Measurements from ENCODE around the gene GRK3. TPM values are rescaled to one million over a fixed set of nuclear protein-coding genes. Genes with fewer than 3 reads are reported as not detected.

GRK3 gene
- total RNA-seq, 4 donors from 2014 or later: 7.6 to 10.7 (median 8.8) TPM

DNA sequence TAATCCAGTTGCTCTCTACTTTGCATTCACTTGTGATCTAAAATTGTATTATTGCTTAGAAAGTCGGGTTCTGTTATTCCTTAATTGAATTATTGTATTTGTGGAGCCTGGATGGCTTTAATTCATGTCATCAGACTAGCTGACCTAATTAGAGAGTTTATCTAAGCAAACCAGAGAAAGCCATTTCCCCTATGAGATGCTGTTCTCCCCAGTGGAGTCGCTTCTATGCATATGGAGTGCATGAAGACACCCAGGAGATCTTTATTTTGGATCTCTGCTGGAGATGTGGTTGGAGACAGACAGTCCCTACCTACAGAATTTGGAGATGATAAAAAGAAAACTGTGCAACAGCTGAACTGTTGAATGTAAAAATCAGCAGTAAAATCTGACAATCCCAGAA, 132.3 kb downstream of the GRK3 start:
- Histone ChIP-seq H3K4me3 (replicated peaks in 1 of 3) (no peak overlapping the region), H3K9me3 (no peaks in the 10 kb centered on the region), H3K36me3 (no peaks in the 10 kb centered on the region), H3K4me1 (no peaks in the 10 kb centered on the region), H3K27me3 (no peaks in the 10 kb centered on the region), H3K27ac (no peak overlapping the region)
- DNase-seq: no peak
- TF ChIP-seq POLR2A (IDR thresholded peaks at IDR 0.05): no peak
- TF ChIP-seq, protein P1, sequence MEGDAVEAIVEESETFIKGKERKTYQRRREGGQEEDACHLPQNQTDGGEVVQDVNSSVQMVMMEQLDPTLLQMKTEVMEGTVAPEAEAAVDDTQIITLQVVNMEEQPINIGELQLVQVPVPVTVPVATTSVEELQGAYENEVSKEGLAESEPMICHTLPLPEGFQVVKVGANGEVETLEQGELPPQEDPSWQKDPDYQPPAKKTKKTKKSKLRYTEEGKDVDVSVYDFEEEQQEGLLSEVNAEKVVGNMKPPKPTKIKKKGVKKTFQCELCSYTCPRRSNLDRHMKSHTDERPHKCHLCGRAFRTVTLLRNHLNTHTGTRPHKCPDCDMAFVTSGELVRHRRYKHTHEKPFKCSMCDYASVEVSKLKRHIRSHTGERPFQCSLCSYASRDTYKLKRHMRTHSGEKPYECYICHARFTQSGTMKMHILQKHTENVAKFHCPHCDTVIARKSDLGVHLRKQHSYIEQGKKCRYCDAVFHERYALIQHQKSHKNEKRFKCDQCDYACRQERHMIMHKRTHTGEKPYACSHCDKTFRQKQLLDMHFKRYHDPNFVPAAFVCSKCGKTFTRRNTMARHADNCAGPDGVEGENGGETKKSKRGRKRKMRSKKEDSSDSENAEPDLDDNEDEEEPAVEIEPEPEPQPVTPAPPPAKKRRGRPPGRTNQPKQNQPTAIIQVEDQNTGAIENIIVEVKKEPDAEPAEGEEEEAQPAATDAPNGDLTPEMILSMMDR (IDR thresholded peaks at IDR 0.05): no peak
- intact Hi-C loops (cut with DNase I): no loop called here
- 83 to 88% methylated on average over 2 of the region's 2 CpGs for WGBS, 2 donors

DNA sequence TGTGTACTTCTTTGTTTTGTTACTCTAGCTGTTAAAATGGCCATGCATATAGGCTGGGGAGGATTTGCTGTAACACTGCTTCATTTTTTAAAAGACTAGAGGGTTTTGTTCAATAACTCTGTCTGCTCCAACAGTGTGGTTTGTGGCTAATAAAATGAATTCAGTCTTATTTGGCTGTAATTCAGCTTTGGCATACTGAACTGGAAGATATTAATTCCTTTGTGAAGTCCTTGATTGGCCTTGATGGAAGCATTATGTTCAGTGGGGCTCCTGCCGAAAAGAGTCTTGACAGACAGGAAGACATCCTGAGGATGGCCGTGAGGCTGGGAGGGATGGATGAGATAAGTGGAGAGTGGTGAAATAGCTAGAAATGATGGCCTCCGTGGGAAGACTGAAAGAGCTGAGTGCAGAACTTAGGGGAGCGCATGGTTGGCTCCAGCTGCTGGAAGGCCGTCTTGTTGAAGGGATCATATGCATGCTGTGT, 132.7 kb downstream of the GRK3 start:
- H3K36me3 ChIP-seq: no peaks in the 10 kb centered on the region
- no peaks in the 10 kb centered on the region for H3K4me1 ChIP-seq
- H3K9me3 ChIP-seq: no peaks in the 10 kb centered on the region
- intact Hi-C loops (cut with DNase I): no loop called here
- no peak for DNase-seq
- no peaks in the 10 kb centered on the region for H3K27me3 ChIP-seq
- TF ChIP-seq POLR2A (IDR thresholded peaks at IDR 0.05): no peak
- TF ChIP-seq, protein P1 (IDR thresholded peaks at IDR 0.05): no peak
- no peak overlapping the region for H3K4me3 ChIP-seq (replicated peaks in 1 of 3)
- 77 to 85% methylated on average over 5 of the region's 5 CpGs for WGBS, 2 donors
- no peak overlapping the region for H3K27ac ChIP-seq

DNA sequence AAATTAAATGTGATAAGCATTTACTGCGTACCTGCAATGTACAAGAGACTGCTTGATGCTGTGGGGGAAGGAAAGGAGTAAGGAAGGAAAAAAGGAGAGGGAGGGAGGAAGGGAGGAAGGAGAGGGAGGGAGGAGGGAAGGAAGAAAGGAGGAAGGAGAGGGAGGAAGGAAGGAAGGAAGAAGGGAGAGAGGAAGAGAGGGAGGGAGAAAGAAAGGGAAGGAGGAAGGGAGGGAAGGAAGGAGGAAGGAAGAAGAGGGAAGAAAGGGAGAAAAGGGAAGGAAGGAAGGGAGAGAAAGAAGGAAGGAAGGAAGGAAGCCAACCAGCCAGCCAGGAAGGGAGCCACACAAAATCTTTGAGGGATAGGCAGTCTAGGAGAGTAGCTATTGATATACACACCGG, 133.5 kb downstream of the GRK3 start:
- Histone ChIP-seq H3K4me1 (no peaks in the 10 kb centered on the region), H3K9me3 (no peaks in the 10 kb centered on the region), H3K27ac (no peak overlapping the region), H3K4me3 (replicated peaks in 1 of 3) (no peak overlapping the region), H3K27me3 (no peaks in the 10 kb centered on the region), H3K36me3 (no peaks in the 10 kb centered on the region)
- TF ChIP-seq, protein P1 (IDR thresholded peaks at IDR 0.05): no peak
- TF ChIP-seq POLR2A (IDR thresholded peaks at IDR 0.05): no peak
- DNase-seq: no peak
- intact Hi-C loops (cut with DNase I): no loop called here
- 94 to 99% methylated on average over 2 of the region's 2 CpGs for WGBS, 2 donors

DNA sequence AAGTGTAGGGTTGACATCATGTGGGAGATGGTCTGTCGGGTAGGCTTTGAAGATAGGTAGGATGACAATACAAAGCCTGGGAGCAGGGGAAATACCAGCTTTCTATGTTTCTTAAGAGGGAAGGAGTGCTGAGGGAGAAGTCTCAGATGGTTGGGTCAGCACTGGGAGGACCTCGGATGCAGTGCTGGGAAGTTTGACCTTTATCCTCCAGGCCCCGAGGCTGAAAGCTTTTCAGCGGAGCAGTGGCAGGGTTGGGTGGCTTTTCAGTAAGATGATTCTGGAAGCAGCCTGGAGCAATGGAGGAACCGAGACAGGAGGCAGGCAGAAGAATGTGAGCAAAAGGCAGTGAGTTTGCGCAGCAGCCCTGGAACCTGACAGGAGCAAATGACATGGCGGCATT, 134.0 kb downstream of the GRK3 start:
- no peak for DNase-seq
- WGBS, 2 donors: 85 to 86% methylated on average over 7 of the region's 7 CpGs
- intact Hi-C loops (cut with DNase I): no loop called here
- no peaks in the 10 kb centered on the region for H3K27me3 ChIP-seq
- H3K9me3 ChIP-seq: no peaks in the 10 kb centered on the region
- no peak for TF ChIP-seq POLR2A (IDR thresholded peaks at IDR 0.05)
- TF ChIP-seq, protein P1 (IDR thresholded peaks at IDR 0.05): no peak
- no peak overlapping the region for H3K4me3 ChIP-seq (replicated peaks in 1 of 3)
- H3K27ac ChIP-seq: no peak overlapping the region
- H3K36me3 ChIP-seq: no peaks in the 10 kb centered on the region
- no peaks in the 10 kb centered on the region for H3K4me1 ChIP-seq

DNA sequence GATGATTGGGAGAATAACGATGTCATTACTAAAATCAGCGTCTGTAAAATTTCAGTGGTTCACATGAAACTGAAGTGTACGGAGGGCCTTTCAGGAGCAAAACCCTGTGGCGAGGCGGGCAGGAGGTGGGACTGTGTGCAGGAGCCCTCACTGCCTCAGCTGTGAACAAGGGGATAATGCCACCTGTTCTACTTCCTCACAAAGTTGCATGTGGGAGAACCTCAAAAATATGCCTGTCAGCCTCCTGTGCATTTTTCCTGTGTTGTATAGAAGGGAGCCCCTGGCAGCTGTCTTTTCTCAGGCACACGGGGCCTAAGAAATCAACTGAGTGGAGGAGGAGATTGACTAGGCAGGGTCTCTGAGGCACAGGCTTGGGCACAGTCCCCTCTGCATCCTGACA, 134.5 kb downstream of the GRK3 start:
- Histone ChIP-seq H3K27me3 (no peaks in the 10 kb centered on the region), H3K4me3 (replicated peaks in 1 of 3) (no peak overlapping the region), H3K36me3 (no peaks in the 10 kb centered on the region), H3K9me3 (no peaks in the 10 kb centered on the region), H3K27ac (no peak overlapping the region), H3K4me1 (no peaks in the 10 kb centered on the region)
- 82 to 83% methylated on average over 6 of the region's 6 CpGs for WGBS, 2 donors
- TF ChIP-seq POLR2A (IDR thresholded peaks at IDR 0.05): no peak
- TF ChIP-seq, protein P1 (IDR thresholded peaks at IDR 0.05): no peak
- no peak for DNase-seq
- intact Hi-C loops (cut with DNase I): no loop called here

Data from thyroid gland (tissue), 4 donors.